ENCODE measurements around the gene CXCL1.

The CXCL1 gene

DNA sequence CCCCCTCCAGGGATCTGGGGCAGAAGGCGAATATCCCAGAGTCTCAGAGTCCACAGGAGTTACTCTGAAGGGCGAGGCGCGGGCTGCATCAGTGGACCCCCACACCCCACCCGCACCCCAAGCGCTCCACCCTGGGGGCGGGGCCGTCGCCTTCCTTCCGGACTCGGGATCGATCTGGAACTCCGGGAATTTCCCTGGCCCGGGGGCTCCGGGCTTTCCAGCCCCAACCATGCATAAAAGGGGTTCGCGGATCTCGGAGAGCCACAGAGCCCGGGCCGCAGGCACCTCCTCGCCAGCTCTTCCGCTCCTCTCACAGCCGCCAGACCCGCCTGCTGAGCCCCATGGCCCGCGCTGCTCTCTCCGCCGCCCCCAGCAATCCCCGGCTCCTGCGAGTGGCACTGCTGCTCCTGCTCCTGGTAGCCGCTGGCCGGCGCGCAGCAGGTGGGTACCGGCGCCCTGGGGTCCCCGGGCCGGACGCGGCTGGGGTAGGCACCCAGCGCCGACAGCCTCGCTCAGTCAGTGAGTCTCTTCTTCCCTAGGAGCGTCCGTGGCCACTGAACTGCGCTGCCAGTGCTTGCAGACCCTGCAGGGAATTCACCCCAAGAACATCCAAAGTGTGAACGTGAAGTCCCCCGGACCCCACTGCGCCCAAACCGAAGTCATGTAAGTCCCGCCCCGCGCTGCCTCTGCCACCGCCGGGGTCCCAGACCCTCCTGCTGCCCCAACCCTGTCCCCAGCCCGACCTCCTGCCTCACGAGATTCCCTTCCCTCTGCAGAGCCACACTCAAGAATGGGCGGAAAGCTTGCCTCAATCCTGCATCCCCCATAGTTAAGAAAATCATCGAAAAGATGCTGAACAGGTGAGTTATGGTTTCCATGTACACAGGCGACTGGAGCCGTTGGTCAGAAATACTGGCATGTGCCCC lies at the start of gene CXCL1:
Gene CXCL1, plus strand, starts transcription at position 264 of the 926 bp plus-strand sequence. Its CDS starts 78 bp downstream, at position 342.
- DNase-seq (ENCODE audit: low read depth) = no peak

DNA sequence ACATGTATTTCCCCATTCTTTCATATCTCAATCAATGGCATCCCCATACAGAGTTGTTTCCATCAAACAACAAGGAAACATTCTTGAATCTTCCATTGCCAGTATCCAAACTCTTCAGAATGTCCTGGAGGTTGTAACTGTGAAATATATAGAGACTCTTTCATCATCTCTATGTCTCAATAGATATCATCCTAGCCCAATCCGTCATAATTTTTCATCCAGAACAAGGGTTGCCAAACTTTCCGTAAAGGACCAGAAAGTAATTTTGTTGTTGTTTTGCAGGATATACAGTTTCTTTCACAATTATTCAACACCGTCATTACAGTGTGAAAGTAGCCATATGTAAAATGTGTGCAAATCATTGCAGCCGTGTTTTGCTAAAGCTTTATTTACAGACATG lies 47.9 kb upstream of the CXCL1 start:
- DNase-seq (ENCODE audit: low read depth) = no peak

DNA sequence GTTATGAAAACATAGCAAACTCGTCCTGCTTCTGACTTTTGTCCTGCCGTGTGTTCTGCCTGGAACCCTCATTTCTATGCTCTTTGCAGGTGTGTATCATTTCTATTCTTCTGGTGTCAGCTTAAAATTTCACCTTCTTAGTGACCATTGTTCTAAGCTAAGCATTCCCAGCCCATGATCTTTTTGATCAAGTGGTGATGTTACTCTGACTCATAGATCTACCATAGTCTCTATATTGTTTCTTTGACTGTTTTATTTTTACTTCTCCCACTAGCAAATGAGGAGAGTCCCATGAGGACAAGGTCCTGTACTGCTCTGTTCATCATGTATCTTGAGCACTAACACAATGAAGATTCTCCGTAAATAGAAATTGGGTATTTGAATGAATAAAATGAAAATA lies 46.8 kb upstream of the CXCL1 start:
- no peak for DNase-seq (ENCODE audit: low read depth)

DNA sequence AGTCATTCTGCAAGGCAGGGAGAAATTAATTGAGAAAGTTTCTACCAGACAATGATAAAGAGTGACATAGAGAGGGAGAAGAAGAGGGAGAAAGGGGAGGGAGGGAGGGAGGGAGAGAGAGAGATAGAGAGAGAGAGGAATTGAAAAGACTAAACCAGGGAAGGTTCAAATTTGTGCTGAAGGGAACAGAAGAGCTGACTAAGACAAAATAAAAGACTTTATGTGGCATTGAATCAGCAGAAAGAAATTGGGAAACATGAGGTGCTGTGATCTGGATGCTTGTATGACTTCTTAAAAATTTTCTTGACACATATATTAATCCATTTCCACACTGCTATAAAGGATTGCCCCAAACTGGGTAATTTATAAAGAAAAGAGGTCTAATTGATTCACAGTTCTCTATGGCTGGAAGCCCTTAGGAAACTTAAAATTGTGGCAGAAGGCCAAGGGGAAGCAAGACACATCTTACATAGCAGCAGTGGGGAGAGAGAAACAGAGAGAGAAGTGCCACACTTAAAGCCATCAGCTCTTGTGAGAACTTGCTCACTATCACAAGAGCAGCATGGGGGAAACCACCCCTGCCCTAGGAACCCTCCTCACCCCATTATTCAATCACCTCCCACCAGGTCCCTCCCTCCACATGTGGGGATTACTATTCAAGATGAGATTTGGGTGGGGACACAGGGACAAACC lies 46.2 kb upstream of the CXCL1 start:
- no peak for DNase-seq (ENCODE audit: low read depth)

DNA sequence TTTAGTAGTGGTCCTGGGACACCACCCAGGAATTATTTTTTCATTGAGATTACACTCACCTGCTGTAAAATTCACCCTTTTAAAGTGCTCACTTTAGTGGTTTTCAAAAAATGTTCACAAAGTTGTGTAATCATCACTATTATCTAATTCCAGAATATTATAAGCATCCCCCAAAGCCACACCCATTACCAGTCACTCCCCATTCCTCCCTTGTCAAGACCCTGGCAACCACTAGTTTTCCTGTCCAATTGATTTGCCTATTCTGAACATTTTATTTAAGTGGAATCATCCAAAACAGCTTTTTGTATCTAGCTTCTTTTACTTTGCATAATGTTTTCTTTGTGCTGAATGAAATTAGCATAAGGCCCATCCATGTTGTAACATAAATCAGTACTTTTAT lies 45.4 kb upstream of the CXCL1 start:
- DNase-seq (ENCODE audit: low read depth) = no peak

DNA sequence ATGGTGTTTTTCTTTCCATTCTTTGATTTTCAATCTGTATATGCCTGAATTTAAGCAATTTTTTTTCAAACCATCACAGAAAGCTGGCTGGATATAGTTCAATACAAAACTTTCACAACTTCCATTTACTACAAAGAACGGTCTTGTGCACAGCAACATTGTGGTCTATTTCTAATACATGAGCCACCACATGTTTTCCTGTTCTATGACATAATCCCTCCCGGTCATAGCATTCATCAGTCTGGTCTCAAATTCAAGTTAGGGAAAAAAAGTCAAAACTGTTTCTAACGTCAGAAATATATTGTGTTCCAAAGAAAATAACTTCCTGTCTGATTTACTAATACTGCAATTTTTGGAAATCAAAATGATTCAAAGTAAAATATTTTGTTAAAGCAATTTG lies 40.2 kb upstream of the CXCL1 start:
- peak; percentile 53 for DNase-seq (ENCODE audit: low read depth)

DNA sequence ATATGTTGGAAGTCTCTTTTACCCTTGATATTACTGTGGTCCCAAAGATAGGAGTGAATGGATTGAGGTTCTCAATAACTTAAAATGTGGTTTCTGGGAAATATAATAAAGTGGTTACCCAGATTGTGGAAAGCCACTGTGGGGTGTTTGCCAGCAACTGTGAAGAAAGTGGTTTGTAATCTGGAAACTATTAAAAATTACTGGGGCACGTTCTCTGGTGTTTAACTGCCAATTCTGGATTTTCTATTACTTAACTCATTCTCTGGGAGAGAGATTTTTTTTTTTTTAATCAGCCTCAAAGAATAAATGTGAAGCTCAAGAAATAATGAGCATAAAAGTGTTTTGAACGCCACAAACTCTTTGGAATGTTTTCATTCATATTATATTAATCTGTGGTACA lies 37.6 kb upstream of the CXCL1 start:
- DNase-seq (ENCODE audit: low read depth) = no peak

DNA sequence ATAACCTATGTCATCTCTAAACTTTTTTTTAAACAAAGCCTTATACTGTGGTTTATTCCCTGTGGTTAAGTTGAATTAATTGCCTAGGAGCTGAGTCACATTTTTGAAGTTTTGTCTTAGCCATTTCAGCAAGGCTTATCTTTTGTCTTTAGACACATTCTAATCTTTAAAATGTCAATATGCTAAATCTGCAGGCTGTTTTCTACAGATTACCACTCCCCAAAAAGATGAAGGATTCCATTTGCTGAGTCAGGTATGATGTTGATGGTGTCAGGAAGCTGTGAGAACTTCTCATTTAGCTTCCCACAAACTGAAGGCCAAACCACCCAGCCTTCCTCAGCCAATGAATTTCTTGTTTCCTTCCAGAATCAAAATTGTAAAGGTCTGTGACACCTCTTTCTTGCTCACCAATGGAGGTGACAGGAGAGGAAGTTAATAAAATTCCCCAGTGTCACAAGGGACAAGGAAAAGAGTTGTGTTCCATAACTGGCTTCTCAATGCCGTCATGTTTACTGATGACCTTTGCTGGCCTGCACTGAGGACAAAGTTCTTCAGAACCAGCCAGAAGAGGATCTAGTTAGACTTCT lies 36.4 kb upstream of the CXCL1 start:
- DNase-seq (ENCODE audit: low read depth) = peak; percentile 31

DNA sequence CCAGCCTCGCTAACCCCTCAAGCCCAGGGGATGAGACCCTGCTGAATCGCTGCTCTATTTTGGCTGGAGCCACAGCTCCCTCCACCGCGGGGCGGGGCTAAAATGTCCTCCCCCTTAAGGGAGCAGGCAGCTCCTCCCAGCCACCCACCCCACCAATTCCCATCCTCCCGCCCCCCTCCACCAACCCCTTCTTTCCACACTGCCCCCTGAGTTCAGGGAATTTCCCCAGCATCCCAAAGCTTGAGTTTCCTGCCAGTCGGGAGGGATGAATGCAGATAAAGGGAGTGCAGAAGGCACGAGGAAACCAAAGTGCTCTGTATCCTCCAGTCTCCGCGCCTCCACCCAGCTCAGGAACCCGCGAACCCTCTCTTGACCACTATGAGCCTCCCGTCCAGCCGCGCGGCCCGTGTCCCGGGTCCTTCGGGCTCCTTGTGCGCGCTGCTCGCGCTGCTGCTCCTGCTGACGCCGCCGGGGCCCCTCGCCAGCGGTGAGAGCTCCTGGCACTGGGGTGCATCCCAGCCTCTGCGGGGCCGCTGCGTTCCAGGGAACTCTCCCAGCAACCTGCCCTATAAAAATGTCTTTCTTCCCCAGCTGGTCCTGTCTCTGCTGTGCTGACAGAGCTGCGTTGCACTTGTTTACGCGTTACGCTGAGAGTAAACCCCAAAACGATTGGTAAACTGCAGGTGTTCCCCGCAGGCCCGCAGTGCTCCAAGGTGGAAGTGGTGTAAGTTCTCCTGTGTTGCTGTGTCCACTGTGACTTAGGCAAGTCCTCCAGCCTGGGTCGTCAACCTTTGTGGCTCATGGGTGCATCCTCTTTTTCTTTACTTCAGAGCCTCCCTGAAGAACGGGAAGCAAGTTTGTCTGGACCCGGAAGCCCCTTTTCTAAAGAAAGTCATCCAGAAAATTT lies 32.6 kb upstream of the CXCL1 start, which contains the start of gene CXCL6:
Gene CXCL6, plus strand, starts transcription at position 306 of the 907 bp plus-strand sequence. Its CDS starts 73 bp downstream, at position 379.
- no peak for DNase-seq (ENCODE audit: low read depth)

DNA sequence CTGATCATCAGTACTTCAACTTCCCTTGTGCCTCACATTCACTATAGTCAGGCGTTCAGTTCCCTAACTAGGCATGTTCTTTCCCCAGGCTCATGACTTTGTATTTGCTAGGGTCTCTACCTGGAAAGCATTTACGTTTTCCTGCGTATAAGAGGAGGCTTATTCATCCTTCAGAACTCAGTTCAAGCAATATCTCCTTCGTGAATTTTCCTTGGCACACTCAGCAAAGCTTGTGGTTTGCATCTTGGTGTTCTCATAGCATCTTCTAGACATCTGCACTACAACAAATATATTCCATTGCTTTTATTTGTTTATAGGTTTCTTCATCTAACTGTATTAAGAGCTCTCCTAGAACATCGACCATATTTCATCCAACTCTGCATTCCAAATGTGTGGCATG lies 30.1 kb upstream of the CXCL1 start:
- no peak for DNase-seq (ENCODE audit: low read depth)

DNA sequence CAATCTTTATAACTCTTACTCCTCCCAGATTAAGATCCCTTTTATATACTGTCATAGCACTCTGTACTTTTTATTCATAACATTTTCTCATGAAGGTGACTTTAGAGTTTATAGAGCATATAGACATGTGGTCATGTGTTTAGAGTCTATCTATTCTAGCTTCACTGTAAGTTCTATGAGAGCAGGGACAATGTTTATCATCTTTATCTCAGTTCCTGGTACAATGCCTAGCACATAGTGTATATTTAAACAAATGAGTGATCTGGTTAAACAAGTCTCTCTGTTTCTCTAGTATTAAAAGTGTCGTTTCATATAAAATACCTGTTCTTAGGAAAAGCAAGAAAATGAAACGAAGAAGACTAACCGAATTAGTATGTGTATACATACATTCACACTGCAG lies 29.5 kb upstream of the CXCL1 start:
- no peak for DNase-seq (ENCODE audit: low read depth)

DNA sequence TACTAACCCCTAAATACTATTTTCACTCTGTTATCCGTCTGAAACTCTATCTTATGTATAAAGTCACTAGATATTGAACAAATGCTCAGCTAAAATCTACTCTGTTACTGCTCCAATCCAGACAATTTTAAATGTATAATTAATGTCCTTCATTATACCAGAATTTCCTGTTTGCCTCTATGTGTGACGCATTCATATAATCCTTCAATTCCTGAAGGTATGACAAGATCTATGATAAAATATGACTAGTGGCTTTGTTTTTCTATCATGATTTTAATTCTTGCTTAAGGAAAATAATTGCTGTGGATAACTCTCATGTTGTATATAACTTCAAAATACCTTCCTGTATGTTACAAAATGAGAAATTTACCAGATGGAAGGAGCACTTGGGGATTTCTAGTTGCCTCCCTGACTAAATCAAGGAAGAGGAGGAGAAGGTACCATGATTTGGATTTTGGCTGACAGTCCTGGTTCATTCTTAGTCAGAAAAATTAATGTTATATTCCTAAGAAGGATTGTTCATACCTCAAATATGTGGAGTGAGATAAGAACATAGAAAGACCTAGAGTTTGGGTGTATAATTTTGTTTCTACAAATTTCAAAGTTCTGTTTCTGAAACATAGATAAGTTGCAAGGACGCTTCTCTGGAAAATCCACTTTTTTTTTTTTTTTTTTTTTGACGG lies 27.8 kb upstream of the CXCL1 start:
- DNase-seq (ENCODE audit: low read depth) = no peak

DNA sequence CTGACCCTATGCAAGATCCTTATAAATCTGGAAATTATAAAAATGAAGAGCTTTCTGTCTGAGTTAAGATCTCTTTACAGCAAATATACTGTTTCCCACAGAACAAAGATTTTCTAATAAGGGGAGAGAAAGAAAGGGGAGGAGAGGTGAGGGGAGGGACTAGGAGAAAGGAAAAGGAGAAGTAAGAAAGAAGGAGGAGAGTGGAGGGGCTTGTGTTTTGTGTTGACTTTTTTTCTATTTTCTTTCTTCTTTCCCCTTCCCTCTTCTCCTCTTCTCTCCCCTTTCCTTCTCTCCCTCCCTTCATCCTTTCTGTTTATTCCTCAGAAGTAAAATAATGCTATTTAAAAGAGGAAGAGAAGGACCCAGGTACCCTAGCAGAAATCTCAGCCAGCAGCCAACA lies 26.5 kb upstream of the CXCL1 start:
- DNase-seq (ENCODE audit: low read depth) = no peak

DNA sequence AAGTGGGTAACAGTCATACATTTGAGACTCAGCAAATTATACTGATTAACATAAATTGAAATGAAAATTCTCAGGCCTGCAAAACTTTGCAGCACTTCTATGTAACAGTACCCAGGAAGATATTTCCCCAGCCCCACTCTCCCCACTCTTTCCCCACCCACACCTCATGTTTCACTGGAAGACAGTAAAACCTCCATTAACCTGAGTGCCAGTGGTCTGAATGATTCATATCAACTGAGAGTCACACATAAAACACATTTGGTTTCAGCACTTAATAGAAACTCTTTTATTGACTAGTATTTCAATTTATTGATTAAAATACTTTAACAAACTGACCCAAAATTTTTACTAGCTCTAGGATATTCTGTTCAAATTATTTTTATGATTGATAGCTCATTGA lies 25.8 kb upstream of the CXCL1 start:
- no peak for DNase-seq (ENCODE audit: low read depth)

DNA sequence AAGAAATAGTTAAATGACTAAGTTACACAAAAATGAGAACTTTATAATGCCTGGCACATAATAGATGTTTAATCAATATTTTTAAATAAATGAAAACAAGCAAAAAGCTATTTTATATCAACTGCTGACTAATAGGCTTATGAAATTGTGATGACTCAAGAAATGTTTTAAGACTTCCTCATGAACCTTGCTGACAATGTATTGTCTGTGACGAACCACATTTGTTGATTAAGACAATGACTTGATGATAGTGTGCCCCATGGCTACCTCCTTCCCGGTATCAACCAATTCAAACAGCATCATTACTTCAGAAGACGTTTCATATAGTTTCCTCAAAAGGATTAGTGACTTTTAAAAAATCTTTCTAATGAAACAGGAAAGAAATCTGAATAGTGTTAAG lies 24.8 kb upstream of the CXCL1 start:
- DNase-seq (ENCODE audit: low read depth) = no peak

DNA sequence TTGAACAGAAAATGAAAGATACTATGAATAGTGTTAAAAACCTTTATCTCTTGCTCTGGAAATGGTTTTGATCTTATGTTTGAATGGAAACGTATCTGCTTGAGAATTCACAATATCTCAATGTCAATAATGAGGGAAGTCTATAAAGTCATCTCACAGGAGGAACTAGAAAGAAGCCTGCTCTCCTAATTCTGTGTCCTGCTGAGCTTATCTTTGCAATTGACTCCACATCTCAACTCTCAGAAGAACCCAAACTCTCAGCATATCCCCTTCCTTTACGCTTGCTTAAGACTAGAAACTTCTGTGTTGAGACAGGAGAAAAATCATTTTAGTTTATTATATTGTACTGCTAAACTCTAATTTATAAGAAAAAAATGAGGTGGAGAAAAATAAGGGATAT lies 24.4 kb upstream of the CXCL1 start:
- no peak for DNase-seq (ENCODE audit: low read depth)

DNA sequence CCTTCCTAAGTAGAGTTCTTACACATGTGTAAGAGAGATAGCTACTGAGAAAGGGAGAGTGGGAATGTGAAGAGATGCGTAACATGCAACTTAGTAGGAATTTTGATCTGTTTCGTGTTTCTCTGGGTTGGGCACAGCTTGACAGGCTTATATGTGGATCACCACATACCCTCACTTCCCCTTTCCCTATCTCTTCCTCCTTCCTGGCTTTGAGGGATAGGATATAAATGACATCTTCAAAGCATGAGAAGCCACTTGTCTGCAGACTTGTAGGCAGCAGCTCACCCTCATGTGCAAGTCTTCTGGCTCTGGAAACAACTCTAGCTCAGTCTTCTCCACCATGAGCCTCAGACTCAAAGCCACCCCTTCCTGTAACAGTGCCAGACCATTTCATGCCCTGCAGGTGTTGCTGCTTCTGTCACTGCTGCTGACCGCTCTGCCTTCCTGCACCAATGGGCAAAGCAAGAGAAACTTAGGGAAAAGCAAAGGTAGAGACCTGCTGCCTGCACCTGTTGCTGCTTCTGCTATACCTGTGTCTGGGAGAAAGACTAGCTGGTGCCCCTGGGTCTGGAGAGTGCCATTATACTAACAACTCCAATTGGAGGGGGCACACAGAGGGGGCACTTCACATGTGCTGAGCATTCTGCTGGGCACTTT lies 21.5 kb upstream of the CXCL1 start:
- DNase-seq (ENCODE audit: low read depth) = no peak

DNA sequence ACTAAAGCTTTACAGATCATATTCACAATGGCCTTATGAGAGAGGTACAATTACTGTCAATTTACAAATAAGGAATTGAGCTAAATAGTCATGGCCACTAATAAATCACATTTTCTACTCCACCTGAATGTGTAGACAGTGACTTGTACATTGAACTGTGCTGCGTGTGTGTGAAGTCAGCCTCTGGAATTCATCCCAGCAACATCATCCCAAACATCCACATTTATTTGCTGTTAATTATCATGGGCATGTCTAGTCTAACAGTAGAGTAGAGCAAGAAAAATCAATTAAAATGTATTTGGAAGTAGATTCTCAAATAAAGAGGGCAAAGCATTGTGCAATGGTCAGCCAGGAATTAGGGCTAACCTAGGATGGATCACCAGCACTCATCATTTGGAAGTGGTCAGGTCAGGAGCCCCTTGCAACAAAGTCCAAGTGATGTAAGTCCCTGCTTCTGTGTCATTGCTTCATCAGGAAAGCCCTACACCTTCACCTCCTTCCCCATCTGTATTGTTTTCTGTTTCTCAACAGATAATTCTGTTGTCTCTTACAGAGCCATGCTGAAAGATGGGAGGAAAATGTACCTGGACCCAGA lies 20.9 kb upstream of the CXCL1 start:
- no peak for DNase-seq (ENCODE audit: low read depth)

DNA sequence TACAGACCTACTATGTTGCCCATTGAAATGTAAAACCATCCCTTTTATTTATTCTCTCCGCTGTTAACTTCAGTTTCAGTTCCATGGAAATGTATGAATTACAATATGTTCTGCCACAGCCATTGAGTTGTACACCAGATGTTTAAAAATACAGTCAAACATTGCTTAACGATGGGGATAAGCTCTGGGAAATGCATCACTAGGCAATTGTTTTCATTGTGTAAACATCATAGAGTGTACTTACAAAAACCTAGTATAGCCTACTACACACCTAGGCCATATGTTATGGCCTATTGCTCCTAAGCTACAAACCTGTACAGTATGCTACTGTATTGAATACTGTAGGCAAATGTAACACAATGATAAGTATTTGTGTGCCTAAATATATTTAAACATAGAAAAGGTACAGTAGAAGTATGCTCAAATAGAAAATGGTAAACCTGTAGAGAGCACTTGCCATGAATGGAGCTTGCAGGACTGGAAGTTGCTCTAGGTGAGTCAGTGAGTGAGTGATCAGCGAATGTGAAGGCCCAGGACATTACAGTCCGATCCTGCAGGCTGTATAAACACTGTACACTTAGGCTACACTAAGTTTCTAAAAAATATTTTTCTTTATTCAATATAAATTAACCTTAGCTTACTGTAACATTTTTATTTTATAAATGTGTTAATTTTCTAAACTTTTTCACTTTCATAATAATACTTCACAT lies 18.8 kb upstream of the CXCL1 start:
- no peak for DNase-seq (ENCODE audit: low read depth)

DNA sequence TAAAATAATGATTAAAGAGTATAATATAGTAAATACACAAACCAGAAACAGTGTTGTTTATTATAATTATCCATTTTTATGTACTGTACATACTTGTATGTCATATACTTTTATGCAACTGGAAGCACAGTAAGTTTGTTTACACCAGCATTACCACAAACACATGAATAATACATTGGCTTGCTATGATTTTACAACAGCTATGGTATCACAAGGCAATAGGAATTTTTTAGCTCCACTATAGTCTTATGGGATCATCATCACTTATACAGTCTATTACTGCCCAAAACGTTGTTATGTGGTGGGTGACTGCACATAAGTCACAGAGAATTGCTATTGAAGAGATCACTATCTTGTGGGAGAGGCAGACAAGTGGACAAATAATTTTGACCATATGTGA lies 17.9 kb upstream of the CXCL1 start:
- no peak for DNase-seq (ENCODE audit: low read depth)

Data from non-pigmented ciliary epithelial cell (primary cell).